T1000 (cell line): Measurements from ENCODE around the gene ABHD6.
"Not testable (repeated sequence)": the region's sequence is repeated elsewhere in the genome, so short reads cannot be mapped to it uniquely, and the experiment has no call there.

Experiments used
- DNase-seq: peaks from one replicate; lab custom pipeline; 2025; ENCODE audit warnings: mixed read lengths; lab: John Stamatoyannopoulos, UW

The ABHD6 gene

DNA sequence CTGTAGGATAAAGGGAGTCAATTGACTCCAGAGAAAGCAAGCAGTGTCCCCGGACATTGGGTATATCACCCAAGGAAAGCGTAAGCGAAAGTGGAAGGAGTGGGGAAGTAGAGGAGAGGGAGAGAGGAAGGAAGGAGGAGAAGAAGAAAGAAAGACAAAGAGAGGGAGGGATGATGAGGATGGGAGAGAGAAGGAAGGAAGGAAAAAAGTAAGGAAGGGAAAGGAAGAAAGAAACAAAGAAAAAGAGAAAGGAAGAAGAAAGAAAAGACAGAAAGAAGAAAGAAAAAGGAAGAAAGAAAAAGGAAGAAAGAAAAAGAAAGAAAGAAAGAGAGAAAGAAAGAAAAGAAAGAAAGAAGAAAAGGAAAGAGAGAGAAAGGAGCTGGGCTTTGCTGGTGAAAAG, 27.7 kb upstream of the ABHD6 start:
- DNase-seq = no peak

DNA sequence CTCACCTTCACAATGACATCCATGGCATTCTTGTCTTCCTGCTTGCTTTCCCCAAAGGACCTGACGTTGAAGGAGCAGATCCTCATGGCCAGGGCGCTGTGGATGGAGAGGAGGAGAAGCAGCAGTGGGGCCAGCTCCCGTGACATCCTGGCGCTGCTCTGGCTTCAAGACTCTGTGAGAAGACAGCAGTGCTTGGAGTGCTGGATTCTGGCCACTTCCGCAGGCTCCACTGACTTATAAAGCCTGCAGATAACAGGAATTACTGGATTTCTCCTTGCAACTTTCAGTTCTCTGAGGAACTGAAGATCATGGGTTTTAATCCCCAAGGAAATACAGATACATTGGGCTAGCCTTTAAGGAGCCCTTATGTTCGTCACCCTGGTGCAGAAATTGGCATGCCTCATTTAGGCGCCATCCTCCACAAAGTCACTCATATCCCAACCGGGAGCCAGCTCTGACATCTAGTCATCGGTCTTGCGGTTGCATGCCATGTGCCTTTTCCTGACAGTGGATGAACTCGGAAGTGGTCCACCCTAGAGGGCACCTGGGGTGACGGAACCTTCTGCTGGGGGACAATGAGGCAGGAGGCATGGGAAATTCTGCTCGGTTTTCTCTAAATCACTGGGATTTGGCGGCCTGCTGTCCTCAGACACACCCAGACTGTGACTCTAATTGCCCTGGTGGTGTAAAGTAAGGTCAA, 26.7 kb upstream of the ABHD6 start, which contains the start of gene DNASE1L3:
Gene DNASE1L3, minus strand, starts transcription at position 212 of the 700 bp plus-strand sequence. Its CDS starts 66 bp downstream, at position 146.
- no peak for DNase-seq

DNA sequence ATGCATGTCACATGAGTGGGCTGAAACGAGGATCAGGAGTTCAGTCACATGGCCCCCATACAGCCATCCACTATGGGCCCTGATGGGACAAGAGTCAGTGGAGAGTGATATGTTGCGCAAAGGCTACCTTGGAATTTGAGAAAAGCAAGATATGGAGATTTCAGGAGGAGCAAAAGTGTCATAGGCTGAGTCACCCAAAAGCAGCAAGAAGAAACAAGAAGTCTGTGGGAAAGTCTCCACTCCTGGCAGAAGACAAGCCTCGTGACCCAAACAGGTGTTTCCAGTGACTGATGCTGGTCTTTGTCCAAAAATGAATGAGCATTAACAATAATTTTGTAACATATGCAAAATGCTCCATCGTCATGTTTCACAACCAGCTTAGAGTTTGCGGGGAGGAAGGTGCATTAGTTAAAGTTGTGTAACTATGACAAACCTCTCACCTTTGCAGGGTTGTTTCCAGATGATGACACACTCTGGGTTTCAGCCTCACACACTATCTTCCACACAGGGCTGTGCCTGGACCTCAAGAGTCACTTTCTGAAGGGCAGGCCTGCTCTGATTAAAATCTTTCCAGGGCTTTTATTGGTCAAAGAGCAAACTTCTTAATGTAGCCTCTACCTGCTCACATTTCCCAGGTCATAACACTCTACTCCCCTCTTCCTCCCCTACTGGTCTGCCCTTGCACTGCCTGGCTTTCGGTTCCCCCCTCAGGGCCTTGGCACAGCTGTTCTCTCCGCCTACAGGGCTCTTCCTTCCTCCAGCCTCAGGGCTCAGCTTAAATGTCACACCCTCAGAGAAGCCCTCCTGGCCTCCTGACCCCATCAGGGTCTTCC, 22.9 kb upstream of the ABHD6 start:
- no peak for DNase-seq

DNA sequence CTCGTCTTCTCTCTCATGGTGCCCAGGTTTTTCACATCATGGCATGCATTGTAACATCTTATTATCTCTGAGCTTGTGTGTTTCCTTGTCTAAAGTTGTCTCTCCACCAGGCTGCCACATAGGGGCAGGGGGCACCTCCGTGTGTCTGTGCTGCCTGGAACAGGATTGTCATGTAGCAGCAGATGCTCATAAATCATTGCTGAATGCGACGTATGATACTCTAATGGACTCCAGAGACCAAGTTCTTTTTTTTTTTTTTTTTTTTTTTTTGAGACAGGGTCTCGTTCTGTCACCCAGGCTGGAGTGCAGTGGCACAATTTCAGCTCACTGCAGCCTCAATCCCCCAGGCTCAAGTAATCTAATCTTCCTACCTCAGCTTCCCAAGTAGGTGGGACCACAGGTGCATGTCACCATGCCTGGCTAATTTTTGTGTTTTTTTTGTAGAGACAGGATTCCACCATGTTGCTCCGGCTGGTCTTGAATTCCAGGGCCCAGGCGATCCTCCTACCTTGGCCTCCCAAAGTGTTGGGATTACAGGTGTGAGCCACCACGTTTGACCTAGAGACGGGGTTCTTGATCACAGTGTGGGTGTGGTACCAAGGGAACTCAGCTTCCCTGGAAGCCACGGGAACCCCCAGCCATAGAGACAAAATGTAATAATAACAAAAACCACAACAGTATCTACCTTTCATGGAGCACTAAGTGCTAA, 22.1 kb upstream of the ABHD6 start:
- no peak for DNase-seq

DNA sequence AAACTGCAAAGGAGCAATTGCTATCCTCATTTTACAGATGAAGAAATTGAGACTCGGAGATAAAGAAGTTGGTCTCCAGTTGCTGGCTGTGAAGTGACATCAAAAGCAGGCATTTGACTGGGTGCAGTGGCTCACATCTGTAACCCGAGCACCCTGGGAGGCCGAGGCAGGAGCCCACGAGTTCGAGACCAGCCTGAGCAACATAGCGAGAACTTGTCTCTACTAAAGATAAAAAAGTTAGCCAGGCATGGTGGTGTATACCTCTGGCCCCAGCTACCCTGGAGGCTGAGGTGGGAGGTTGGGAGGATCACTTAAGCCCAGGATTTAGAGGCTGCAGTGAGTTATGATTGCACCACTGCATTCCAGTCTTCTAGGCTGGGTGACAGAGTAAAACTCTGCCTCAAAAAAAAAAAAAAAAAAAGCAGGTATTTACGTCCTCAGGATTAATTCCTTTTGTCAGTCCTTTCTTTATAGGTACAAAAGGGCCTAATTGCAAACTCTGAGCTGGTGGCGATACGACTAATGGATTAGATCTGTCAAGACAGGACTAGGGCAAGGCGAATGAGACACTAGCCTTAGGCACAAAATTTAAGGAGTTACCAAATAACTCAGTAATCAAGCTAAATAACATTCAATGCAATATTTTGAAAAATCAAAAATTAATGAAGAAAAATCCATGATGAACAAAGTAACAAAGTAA, 20.9 kb upstream of the ABHD6 start:
- no peak for DNase-seq

DNA sequence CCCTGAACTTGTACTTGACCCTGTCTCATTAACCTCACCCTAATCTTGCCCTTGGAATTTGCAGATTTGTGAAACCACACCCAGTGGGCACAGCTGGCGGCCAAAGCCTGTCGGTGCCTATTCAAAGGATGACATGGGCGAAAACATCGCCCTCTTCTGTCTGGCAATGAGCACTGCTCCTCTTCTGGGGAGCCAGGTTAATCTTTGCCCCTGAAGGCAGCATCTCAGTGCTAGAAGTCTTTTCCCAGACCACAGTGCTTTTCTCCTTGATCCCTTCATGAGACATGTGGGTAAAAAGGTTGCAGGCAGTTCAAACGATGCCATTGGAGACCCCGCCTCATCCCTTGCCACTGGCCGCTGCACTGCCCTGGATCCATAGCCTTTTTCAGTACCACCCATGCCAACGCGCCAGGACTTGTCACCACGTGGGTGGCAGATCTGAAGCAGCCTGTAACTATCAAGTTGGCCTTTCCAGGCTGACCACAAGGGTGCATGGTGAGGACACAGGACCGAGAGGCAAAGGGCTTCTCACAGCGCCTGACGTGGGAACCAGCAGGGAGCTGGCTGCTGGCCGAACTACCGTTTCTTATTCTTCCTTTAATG, 20.3 kb upstream of the ABHD6 start:
- DNase-seq = peak; percentile 9

DNA sequence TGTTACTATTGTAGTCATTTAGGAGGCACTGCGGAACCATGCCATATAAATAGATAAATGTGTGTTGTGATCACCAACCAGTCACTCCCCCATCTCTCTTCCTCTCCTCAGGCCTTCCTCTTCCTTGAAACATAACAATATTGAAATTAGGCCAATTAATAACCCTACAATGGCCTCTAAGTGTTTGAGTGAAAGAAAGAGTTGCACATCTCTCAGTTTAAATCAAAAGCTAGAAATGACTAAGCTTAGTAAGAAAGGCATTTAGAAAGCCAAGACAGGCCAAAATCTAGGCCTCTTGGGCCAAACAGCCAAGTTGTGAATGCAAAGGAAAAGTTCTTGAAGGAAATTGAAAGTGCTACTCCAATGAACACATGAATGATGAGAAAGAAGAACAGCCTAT, 18.7 kb upstream of the ABHD6 start:
- DNase-seq = no peak

DNA sequence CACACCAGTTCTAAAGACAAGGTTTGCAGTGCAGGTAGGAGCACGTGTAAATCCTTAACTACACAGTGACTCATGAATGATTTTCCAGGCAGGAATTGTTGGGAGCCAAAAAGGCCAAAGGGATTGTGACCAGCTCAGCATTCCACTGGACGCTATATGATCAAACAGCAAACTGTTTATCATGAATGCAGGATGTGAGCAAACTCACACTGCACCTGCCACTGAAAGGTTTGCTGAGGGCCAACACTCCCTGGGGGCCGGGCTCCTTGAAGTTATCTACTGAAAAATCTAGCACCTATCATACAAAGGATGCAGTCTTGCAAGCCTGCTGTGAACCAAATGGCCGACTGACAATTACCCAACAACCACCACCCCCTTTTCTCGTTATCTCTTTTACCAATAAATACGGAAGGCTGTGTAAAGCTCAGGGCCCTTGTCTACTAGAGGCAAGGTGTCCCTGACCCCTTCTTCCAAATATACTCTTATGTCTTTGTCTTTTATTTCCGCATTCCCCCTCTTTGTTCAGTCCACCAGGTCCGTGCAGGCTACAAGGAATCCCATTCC, 15.3 kb upstream of the ABHD6 start:
- no peak for DNase-seq

DNA sequence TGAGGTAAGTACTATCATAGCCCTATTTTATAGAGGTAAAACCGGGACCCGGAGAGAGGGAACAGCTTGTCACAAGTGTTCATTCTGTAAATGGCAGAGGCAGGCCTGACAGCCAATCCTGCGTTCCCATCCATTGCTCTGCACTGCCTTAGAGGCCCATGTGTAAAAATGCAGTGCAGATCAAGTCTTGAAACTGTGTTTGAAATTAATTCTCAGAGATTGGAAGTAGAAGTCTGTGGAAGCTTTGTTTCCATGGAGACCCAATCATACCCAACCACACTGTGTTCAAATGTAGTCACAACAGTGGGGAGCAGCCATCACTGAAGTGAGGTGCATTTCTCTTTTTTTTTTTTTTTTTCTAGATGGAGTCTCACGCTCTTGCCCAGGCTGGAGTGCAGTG, 13.7 kb upstream of the ABHD6 start:
- no peak for DNase-seq

DNA sequence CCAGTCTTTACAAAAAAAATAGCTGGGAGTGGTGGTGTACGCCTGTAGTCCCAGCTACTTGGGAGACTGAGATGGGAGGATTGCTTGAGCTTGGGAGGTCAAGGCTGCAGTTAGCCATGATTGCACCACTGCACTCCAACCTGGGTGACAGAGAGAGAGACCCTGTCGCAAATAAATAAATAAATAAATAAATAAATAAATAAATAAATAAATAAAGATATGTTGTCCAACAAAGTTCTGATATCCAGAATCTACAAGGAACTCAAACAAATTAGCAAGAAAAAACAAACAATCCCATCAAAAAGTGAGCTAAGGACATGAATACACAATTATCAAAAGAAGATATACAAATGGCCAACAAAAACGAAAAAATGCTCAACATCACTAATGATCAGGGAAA, 9.7 kb upstream of the ABHD6 start:
- DNase-seq = not testable (repeated sequence)

DNA sequence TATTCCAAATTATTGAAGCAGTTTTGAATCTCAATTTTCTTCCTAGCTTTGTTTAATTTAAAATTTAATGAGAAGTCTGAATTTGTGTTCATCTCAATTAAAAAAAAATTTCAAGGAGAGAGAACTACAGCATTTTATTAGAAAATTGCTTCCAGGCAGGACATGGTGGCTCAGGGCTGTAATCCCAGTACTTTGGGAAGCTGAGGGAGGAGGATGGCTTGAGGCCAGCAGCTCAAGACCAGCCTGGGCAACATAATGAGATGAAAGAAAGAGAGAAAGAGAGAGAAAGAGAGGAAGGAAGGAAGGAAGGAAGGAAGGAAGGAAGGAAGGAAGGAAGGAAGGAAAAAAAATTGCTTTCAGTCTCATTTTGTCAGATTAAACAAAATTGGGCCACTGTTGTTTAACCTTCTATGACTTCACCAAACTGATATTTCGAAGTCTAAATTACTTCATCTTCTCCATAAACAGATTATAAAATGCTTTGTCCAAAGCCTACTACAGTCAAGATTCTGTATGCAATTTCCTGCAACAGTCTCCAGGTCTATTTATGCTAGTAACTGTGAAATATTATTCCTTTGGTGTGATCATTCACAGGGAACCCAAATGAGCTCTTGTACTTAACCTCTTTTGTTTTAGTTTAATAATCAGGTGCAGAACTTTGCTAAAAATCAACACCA, 6.6 kb upstream of the ABHD6 start:
- DNase-seq = no peak

DNA sequence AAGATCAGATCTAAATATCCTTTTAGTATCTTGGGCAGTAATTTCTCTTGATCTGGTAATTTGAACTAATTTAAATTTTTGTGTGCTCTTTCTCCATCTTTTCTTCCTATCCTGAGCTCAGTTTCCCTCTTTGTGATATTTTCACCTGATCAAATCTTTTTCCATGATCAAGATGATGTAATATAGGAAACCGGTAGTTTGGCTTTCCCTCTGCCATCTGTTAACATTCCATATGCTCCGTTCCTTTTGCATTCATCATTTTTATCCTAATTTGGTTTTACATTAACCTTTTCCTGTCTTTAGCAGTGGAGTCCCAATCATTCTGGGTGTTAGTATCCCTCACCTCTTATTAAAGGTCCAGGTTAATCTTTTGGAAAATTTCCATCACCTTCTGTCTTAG, 5.9 kb upstream of the ABHD6 start:
- no peak for DNase-seq

DNA sequence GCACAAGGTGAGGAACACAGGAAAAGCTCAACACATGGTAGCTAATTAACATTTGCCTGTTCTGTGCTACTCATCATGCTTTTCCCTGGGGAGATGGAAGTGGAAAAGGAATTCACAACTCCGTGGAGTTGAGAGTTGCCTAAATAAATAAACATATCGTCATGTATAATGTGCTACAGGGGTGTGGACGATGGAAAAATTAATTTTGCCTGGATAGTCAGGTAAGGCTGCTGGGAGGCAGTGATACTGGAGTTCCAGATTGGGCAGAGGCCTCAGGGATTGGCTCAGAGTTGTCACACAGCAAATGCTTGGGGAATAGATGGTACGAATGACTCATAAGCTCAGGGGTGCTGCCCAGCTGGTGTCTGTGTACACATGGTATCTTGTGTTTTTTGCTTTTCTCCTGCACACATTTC, 3.1 kb upstream of the ABHD6 start:
- peak; percentile 11 for DNase-seq

DNA sequence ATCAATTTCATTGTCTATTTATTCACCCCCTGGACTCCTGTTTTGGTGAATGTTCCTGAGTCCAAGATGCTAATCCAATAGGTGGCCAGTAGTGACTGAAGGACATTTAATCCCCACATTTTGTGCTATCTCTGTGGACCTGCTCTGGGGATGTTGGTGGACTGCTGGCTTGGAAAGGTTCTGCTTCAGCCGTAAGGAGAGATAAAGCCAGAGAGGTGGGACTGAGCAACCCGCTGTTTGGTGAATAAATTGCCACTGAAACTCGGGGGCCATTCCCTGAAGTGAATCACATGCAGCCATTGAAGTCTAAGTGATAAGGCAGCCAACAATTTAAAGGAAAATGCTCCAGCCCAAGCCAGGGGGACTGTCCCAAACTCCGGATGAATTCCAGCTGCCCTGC, 1.6 kb upstream of the ABHD6 start:
- no peak for DNase-seq

DNA sequence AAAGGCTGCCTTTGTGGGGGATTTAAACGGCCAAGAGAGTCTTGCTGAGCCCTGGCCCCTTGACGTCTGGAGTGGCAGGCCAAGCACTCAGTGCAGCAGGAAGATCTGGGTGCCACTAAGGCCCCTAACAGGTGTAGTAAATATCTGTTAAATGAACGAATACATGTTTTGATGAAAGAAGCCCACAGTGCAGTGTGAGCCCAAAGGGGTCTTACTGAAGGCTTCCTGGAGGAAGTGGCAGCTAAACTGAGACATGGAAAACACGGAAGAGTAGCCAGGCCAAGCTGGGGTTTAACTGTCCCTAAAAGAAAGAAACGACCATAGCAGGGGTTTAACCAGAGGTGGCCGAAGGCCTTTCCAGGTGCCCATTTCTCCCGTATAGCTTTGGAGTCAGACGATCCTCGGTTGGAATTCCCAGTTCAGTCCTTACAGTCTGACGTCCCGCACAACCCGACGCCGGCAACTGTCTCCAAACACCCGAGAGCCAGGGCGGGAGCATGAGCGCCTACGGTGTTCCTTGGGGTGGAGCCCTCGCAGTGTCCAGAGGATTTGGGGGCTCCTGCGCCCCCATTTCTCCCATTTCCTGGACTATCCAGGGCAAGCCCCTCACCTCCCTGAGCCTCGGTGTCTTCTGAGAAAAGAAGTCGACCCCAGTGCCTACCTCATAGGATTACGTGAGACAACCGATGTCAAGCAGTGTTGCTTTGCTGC, 910 bp upstream of the ABHD6 start:
- DNase-seq = no peak

DNA sequence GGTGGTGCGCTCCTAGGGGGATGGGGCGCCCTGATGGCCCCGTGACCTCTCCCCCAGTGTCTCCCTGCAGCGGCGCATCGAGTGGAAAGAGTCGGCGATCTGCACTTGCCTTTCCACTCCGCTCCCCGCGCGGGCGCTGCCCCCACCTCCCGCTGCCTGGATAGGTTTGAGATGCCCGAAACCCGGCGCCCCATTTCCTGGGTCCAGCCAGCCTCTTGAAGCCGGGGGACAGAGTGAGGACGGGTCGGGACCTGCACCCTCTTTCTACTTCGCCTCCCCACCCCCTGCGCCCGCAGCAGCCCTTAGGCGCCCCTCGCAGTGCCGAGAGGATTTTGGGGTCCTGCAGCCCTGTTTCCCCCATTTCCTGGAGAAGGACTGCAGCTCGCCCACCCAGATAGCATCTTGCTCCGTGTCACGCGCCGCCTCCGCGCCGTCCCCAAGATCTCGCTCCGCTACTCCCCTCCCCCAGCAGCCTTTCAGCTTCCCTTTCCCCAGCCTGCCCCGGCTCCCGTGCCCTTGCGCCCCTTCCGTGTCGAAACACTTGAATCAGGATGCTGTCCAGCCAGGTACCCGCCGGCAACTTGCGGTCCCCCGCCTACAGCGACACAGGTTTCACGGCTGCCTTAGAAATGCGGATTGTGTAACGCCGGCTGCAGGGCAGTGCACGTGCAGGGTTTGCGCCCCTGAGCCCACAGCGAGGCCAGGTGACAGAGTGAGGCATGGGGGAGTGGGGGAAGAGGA, 519 bp downstream of the ABHD6 start:
- DNase-seq = peak; percentile 65

DNA sequence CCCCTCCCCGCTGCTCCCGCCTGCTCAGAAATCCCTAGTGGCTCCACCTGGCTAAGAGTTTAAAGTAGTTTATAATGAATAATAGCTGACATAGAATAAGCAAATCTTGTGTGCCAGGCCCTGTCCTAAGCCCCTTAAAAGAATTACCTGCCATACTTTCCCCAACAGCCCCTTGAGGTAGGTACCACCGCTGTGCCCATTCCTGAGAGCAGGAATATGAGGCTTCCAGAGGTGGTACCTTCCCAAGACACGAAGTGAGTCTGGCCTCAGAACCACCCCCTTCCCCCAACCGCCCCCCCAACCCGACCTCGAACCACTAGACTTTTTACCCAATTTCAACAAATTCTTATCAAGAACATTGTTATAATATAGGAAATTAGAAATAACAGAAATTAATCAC, 1.2 kb downstream of the ABHD6 start:
- DNase-seq = no peak

DNA sequence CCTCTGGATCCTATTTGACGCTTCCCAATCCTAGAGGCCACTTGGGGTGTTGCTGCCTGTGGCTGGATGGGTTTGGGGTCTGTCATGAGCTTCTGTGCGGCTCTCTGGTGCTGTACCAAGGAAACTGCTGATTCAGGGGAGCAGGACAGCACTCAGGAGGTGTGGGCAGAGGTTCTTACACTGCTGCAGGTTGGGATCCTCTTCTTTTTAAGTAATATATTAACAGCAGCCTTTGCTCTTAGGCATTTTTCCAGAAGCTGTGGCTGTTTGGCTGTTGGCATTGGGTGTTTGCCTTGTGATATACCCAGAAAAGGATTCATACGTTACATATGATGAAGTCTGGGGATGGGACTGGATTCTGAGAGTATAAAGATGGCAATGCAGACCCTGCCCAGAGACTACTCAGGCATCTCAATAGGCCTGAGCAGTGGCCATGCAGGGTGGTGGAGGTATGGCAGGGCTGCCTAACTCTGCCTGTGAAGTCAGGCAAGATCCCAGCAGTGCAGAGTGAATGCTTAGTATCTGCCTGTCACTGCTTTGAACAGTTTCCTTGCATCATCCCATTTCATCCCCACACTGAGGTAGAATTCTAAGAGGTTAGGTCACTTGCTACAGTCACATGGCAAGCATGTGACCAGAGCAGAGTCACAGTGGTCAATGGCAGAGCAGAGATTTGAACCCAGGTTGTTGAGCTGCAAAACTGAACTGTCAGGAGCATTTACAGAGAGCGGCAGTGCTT, 3.9 kb downstream of the ABHD6 start:
- no peak for DNase-seq

DNA sequence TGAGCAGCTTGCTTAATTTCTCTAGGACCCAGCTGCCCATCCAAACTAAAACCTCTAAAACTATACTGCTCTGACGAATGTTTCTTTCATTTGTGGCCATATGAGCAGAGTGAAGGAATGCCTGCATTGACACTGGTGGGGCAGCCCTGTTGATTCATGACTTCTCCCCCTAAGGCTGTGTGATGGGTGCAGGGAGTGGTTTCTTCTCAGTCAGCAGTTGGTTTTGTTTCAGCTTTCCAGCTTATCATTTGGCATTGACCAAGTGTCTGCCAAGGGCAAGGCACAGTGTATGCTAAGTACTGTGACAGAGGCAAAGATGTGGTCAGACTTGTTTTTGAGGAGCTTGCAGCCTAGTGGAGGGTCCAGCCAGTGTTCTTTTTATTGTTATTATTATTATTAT, 4.7 kb downstream of the ABHD6 start:
- DNase-seq = no peak
